H9 (cell line): Measurements from ENCODE around the gene DYNC1H1. TPM values are rescaled to one million over a fixed set of nuclear protein-coding genes. Genes with fewer than 3 reads are reported as not detected.
A peak's percentile ranks its signal among the peaks of the same experiment; 100 is the strongest.

ENCODE experiments used
- DNase-seq: peaks from one replicate; pipeline ENCODE4 v3.0.0-alpha.2; 2017
- H2AFZ ChIP-seq: one replicate; pipeline ENCODE4 v1.6.1; 2013; ENCODE audit warnings: mild to moderate bottlenecking, low read length, control low read depth, moderate library complexity
- H2AK5ac ChIP-seq: 2 replicates; pipeline ENCODE4 v1.6.1; 2013; ENCODE audit warnings: low read length, control low read depth, mixed read lengths; ENCODE audit not compliant: insufficient read length
- H2BK120ac ChIP-seq: one replicate; pipeline ENCODE4 v1.6.1; 2013; ENCODE audit warnings: low read depth, mild to moderate bottlenecking, low read length, control low read depth, inconsistent platforms; ENCODE audit not compliant: poor library complexity, severe bottlenecking
- H2BK12ac ChIP-seq: 2 replicates; pipeline ENCODE4 v1.6.1; 2013; ENCODE audit warnings: low read length, control low read depth, mixed read lengths, low read depth; ENCODE audit not compliant: insufficient read length
- H2BK15ac ChIP-seq: 2 replicates; pipeline ENCODE4 v1.6.1; 2013; ENCODE audit warnings: low read depth, low read length, control low read depth
- H2BK20ac ChIP-seq: one replicate; pipeline ENCODE4 v1.6.1; 2013; ENCODE audit warnings: low read depth, mild to moderate bottlenecking, low read length, control low read depth, inconsistent platforms; ENCODE audit not compliant: poor library complexity, severe bottlenecking
- H2BK5ac ChIP-seq: 2 replicates; pipeline ENCODE4 v1.6.1; 2013; ENCODE audit warnings: low read length, control low read depth, mixed read lengths; ENCODE audit not compliant: insufficient read length
- H3K14ac ChIP-seq: 2 replicates; pipeline ENCODE4 v1.6.1; 2013; ENCODE audit warnings: low read length, control low read depth; ENCODE audit not compliant: insufficient read depth
- H3K18ac ChIP-seq: 2 replicates; pipeline ENCODE4 v1.6.1; 2013; ENCODE audit warnings: low read depth, mild to moderate bottlenecking, mixed read lengths, low read length, control low read depth; ENCODE audit not compliant: insufficient read length
- H3K23ac ChIP-seq: 2 replicates; pipeline ENCODE4 v1.6.1; 2013; ENCODE audit warnings: low read length, control low read depth, mixed read lengths, low read depth; ENCODE audit not compliant: insufficient read length
- H3K23me2 ChIP-seq: 2 replicates; pipeline ENCODE4 v1.6.1; 2013; ENCODE audit warnings: low read depth, mild to moderate bottlenecking, mixed read lengths, low read length, control low read depth; ENCODE audit not compliant: insufficient read length, poor library complexity, severe bottlenecking
- H3K27ac ChIP-seq: 2 replicates; pipeline ENCODE4 v1.5.1; 2013; ENCODE audit warnings: low read length, control low read depth, mixed read lengths, low read depth; ENCODE audit not compliant: insufficient read length
- H3K27me3 ChIP-seq: 2 replicates; pipeline ENCODE4 v1.6.1; 2013; ENCODE audit warnings: low read length, control low read depth, inconsistent platforms; ENCODE audit not compliant: insufficient read depth
- H3K4ac ChIP-seq: 2 replicates; pipeline ENCODE4 v1.6.1; 2013; ENCODE audit warnings: low read depth, mild to moderate bottlenecking, control low read depth, inconsistent platforms, low read length, moderate library complexity
- H3K4me1 ChIP-seq: 2 replicates; pipeline ENCODE4 v1.6.1; 2013; ENCODE audit warnings: low read length, control low read depth, inconsistent platforms; ENCODE audit not compliant: insufficient read depth
- H3K4me2 ChIP-seq: 2 replicates; pipeline ENCODE4 v1.6.1; 2013; ENCODE audit warnings: low read length, control low read depth, mixed read lengths; ENCODE audit not compliant: insufficient read length, insufficient read depth
- H3K56ac ChIP-seq: 2 replicates; pipeline ENCODE4 v1.6.1; 2013; ENCODE audit warnings: low read depth, mild to moderate bottlenecking, mixed read lengths, low read length, control low read depth; ENCODE audit not compliant: insufficient read length
- H3K79me1 ChIP-seq: 2 replicates; pipeline ENCODE4 v1.6.1; 2013; ENCODE audit warnings: low read depth, mild to moderate bottlenecking, moderate library complexity, low read length, control low read depth, inconsistent platforms; ENCODE audit not compliant: insufficient read depth, poor library complexity, severe bottlenecking
- H3K79me2 ChIP-seq: 2 replicates; pipeline ENCODE4 v1.6.1; 2013; ENCODE audit warnings: low read length, control low read depth, inconsistent platforms; ENCODE audit not compliant: insufficient read depth
- H3K9ac ChIP-seq: 2 replicates; pipeline ENCODE4 v1.6.1; 2013; ENCODE audit warnings: low read length, control low read depth, mixed read lengths; ENCODE audit not compliant: insufficient read length; ENCODE audit errors: extremely low read depth
- H3K9me3 ChIP-seq: one replicate; pipeline ENCODE4 v1.6.1; 2013; ENCODE audit warnings: low read depth, low read length, inconsistent platforms; ENCODE audit not compliant: control insufficient read depth
- H3T11ph ChIP-seq: one replicate; pipeline ENCODE4 v1.6.1; 2013; ENCODE audit warnings: mild to moderate bottlenecking, low read length, control low read depth, inconsistent platforms
- H4K20me1 ChIP-seq: one replicate; pipeline ENCODE4 v1.6.1; 2013; ENCODE audit not compliant: control insufficient read depth, insufficient read length, insufficient read depth
- H4K5ac ChIP-seq: 2 replicates; pipeline ENCODE4 v1.6.1; 2013; ENCODE audit warnings: low read depth, mild to moderate bottlenecking, mixed read lengths, low read length, control low read depth; ENCODE audit not compliant: insufficient read length
- H4K8ac ChIP-seq: replicated peaks from 2 replicates; pipeline ENCODE4 v1.6.1; 2013; ENCODE audit warnings: low read length, control low read depth, mixed read lengths, low read depth; ENCODE audit not compliant: insufficient read length
- H4K91ac ChIP-seq: 2 replicates; pipeline ENCODE4 v1.6.1; 2013; ENCODE audit warnings: low read depth, mild to moderate bottlenecking, moderate library complexity, mixed read lengths, low read length, control low read depth; ENCODE audit not compliant: insufficient read length
- H3K27ac Mint-ChIP-seq, 3 experiments: 2 replicates in 2 of 3; 3 replicates in 1 of 3; pipeline ENCODE4 v1.8.0; 2020 to 2021; ENCODE audit warnings: mixed read lengths in 3 of 3, mild to moderate bottlenecking in 1 of 3, moderate library complexity in 1 of 3
- H3K27me3 Mint-ChIP-seq: 2 replicates; pipeline ENCODE4 v1.8.0; 2021; ENCODE audit warnings: low read depth, mild to moderate bottlenecking, moderate library complexity, mixed read lengths
- H3K36me3 Mint-ChIP-seq, 3 experiments: 2 replicates in 2 of 3; 3 replicates in 1 of 3; pipeline ENCODE4 v1.8.0; 2020 to 2021; ENCODE audit warnings: low read depth in 3 of 3, mixed read lengths in 3 of 3; ENCODE audit not compliant: insufficient read depth in 1 of 3
- H3K4me1 Mint-ChIP-seq, 2 experiments: 2 replicates each; pipeline ENCODE4 v1.8.0; 2020; ENCODE audit warnings: mixed read lengths in 2 of 2
- H3K4me3 Mint-ChIP-seq, 2 experiments: 2 replicates in 1 of 2; 3 replicates in 1 of 2; pipeline ENCODE4 v1.8.0; 2020 to 2021; ENCODE audit warnings: mild to moderate bottlenecking in 2 of 2, mixed read lengths in 2 of 2, moderate library complexity in 1 of 2
- H3K9me3 Mint-ChIP-seq, 2 experiments: 2 replicates in 1 of 2; 3 replicates in 1 of 2; pipeline ENCODE4 v1.8.0; 2020; ENCODE audit warnings: mild to moderate bottlenecking in 2 of 2, mixed read lengths in 2 of 2, moderate library complexity in 1 of 2
- CTCF ChIP-seq: fragments of 200-600 bp; sonication (generic); conservative IDR thresholded peaks from 3 replicates; pipeline ENCODE4 v1.8.0; 2021; ENCODE audit warnings: antibody characterized with exemption, mild to moderate bottlenecking
- WGBS: extraction: QIAGEN DNeasy Blood & Tissue Kit; methylation state at CpG from one replicate; pipeline ENCODE4 v1.1.7; 2013; ENCODE audit warnings: missing lambda C conversion rate, low lambda C conversion rate, mixed read lengths; ENCODE audit not compliant: insufficient read length; ENCODE audit errors: extremely low coverage; 5-methylcytosine and 5-hydroxymethylcytosine counted together
- total RNA-seq: library from RNA; stranded (reverse); gene quantifications from 2 replicates; pipeline ENCODE4 v1.2.1, GENCODE V29; 2021

Gene DYNC1H1
- total RNA-seq, 1 experiment from 2014 or later: 359 TPM

GRCh38 chr14:102050625-102051024, 86.3 kb downstream of the DYNC1H1 start:
- WGBS: no CpG with 5 or more reads among the region's 11 CpGs
- Histone ChIP-seq H3K23me2 (no peaks in the 10 kb centered on the region), H3K27me3 (no peaks in the 10 kb centered on the region), H2AK5ac (no peak overlapping the region), H4K8ac (no peak overlapping the region), H4K91ac (no peak overlapping the region), H2AFZ (no peak overlapping the region), H3K9ac (no peak overlapping the region), H3K4me2 (no peak overlapping the region), H3T11ph (no peak overlapping the region), H3K4me1 (peaks cover 3% of the 10 kb centered on the region; the same call in 1 of the 2 replicates), H4K5ac (no peak overlapping the region), H2BK120ac (no peak overlapping the region), H4K20me1 (no peaks in the 10 kb centered on the region), H3K56ac (no peak overlapping the region), H3K4ac (no peak overlapping the region), H2BK5ac (no peak overlapping the region), H3K9me3 (no peaks in the 10 kb centered on the region), H3K79me1 (no peaks in the 10 kb centered on the region), H3K79me2 (no peaks in the 10 kb centered on the region), H3K27ac (no peak overlapping the region), H2BK12ac (no peak overlapping the region), H3K14ac (no peak overlapping the region), H2BK15ac (no peak overlapping the region), H3K18ac (no peak overlapping the region), H3K23ac (no peak overlapping the region), H2BK20ac (no peak overlapping the region)
- TF ChIP-seq CTCF: no peak
- H3K9me3 Mint-ChIP-seq: no peaks in the 10 kb centered on the region
- H3K36me3 Mint-ChIP-seq: peaks cover 36 to 79% (median 59%) of the 10 kb centered on the region in 3 experiments
- DNase-seq: no peak
- H3K27me3 Mint-ChIP-seq: no peaks in the 10 kb centered on the region; the same call in 1 of the 2 replicates
- no peak overlapping the region for H3K4me3 Mint-ChIP-seq
- H3K27ac Mint-ChIP-seq: peak overlapping the region in 2 of 3 experiments; percentile 25 to 61; a peak in 2 of 7 replicates
- peaks cover 10 to 18% of the 10 kb centered on the region in 2 experiments for H3K4me1 Mint-ChIP-seq
